Measurements from ENCODE around the gene RHOBTB3.

- TF ChIP-seq RXRA (IDR thresholded peaks at IDR 0.05), result no peak
- TF ChIP-seq CTCF (IDR thresholded peaks at IDR 0.05; ENCODE audit: low read depth, low read length, missing input control), result no peak
- TF ChIP-seq SP1 (IDR thresholded peaks at IDR 0.05), result no peak
- TF ChIP-seq JUND (IDR thresholded peaks at IDR 0.05), result no peak
- TF ChIP-seq MAX (IDR thresholded peaks at IDR 0.05), result no peak
- TF ChIP-seq RAD21 (IDR thresholded peaks at IDR 0.05), result no peak
- TF ChIP-seq HNF4G (IDR thresholded peaks at IDR 0.05), result no peak
- TF ChIP-seq REST (IDR thresholded peaks at IDR 0.05), result no peak
- TF ChIP-seq FOXA1 (IDR thresholded peaks at IDR 0.05), result no peak
- TF ChIP-seq TAF1 (conservative IDR thresholded peaks at IDR 0.05), result no peak
- TF ChIP-seq EGR1 (IDR thresholded peaks at IDR 0.05; ENCODE audit: low read depth in 2 of 2), result no peak
- TF ChIP-seq ZBTB33 (IDR thresholded peaks at IDR 0.05), result no peak
- TF ChIP-seq NR2F2 (IDR thresholded peaks at IDR 0.05), result no peak
These were observed 12.9 kb upstream of the RHOBTB3 start for GRCh38 chr5:95718203-95718602.
